HG03354 (cell line): ENCODE results near the gene SHISAL1.
"Not testable (repeated sequence)": the region's sequence is repeated elsewhere in the genome, so short reads cannot be mapped to it uniquely, and the experiment has no call there.

Source experiments
- ATAC-seq: cut with Tn5 transposase; IDR thresholded peaks from one replicate; pipeline ENCODE4 v1.9.1; 2021; ENCODE audit warnings: mild to moderate bottlenecking; ENCODE audit not compliant: unreplicated experiment, poor library complexity, severe bottlenecking

Gene SHISAL1

DNA sequence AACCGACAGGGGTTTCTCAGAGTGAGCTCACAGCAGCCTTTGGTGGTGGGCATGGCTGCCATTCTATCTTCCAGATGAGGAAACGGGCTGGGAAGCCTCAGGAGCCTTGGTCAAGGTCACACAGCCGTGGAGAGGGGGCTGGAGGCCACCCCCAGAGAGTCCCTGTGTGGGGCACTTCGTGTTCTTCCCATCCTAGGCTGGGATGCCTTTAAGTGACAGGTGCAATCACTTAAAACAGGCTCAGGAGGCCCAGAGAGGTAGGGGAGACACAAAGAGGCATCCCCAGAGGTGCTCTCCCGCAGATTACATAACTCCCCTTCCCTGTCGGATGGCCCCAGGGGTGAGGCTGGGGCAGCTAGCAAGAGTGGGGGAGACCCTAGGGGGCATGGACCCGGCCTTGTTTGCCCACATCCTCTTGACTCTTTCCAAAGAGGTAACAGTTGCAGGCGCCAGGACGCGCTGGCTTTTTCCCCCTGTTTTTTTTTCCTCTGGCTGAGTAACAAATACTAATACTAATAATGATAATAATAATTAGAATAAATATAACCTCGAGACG, 17.5 kb upstream of the SHISAL1 start:
- no peak for ATAC-seq

GRCh38 chr22:44329179-44329796, 16.5 kb upstream of the SHISAL1 start:
- peak; percentile 67 for ATAC-seq

- ATAC-seq: no peak
These were observed 16.0 kb upstream of the SHISAL1 start for GRCh38 chr22:44328762-44329161.

- ATAC-seq: no peak
These were observed 15.6 kb upstream of the SHISAL1 start for GRCh38 chr22:44328326-44328725.

DNA sequence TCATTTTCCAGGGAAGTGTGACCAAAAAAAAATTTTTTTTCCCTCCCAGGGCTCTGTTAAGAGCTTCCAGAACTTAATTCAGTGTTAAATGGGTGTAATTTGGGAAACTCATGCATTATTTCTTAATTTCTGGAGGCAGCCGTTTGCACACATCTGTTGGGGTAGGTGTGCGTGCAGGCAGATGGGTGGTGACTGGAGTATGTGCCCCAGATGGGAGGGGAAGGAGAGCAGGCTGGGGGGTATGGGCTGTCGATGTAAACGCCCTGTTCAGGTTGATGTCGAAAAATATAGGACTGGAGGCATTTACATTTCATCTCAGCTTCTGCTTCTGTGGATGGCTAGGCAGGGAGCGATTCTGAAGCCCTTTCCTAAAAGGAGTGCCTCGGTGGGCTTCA, 13.7 kb upstream of the SHISAL1 start:
- ATAC-seq: no peak

GRCh38 chr22:44325718-44326490, 13.2 kb upstream of the SHISAL1 start:
- ATAC-seq: no peak

GRCh38 chr22:44323140-44323790, 10.5 kb upstream of the SHISAL1 start:
- not testable (repeated sequence) for ATAC-seq

DNA sequence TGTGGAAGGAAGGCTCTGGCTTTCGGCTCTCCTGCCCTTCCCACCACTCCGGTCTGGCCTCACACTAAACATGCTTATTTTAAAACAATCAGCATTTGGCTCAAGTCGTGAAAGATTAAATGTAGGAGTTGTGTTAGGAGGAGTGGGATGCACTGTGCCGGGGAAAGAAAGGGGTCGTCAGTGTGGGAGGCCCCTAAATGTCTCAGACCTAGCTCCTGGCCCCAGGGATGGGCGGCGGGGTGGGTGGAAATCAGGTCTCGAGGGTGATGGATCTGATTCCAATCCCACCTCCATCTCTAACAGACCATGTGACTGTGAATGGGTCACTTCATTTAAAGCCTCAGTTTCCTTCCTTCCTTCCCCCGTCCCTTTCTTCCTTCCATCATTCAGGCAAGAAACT, 6.9 kb upstream of the SHISAL1 start:
- no peak for ATAC-seq

GRCh38 chr22:44318751-44319150, 6.0 kb upstream of the SHISAL1 start:
- no peak for ATAC-seq

DNA sequence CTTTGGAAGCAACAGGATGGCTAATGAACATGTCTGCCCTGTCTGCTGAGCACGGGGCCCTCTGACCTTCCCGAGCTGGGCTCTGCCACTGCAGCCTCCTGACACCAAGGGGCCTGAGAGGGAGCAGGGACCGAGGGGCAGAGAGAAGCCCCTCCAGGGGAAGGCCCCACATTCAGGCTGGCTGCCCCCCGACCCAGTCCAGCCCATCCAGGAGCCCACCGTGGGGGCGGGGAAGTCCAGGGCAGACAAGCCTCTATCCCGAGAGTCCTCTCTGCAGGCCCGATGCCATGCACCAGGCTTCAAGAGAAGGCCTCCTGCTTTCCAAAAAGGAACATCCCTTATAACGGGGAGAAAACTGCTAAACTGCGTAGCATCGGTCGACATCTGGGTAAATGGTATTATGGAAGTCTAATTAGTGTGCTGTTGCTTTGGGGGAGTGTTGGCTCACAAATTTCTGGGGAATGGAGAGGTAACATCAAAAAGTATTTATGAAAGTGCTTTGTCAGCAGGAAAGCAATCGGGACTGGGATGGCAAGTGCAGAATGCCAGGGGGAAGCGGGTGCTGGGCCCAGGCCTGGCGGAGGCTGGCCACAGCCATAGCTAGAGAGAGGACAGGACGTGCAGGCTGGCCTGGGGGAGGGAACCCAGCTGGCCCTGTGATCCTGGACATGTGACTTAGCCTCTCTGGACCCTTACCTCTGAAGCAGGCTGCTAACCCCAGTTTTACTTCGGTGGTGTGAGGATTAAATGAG, 5.3 kb upstream of the SHISAL1 start:
- no peak for ATAC-seq

GRCh38 chr22:44317123-44317444, 4.3 kb upstream of the SHISAL1 start:
- ATAC-seq: no peak

- no peak for ATAC-seq
These were observed 3.8 kb upstream of the SHISAL1 start for GRCh38 chr22:44316393-44317122.

DNA sequence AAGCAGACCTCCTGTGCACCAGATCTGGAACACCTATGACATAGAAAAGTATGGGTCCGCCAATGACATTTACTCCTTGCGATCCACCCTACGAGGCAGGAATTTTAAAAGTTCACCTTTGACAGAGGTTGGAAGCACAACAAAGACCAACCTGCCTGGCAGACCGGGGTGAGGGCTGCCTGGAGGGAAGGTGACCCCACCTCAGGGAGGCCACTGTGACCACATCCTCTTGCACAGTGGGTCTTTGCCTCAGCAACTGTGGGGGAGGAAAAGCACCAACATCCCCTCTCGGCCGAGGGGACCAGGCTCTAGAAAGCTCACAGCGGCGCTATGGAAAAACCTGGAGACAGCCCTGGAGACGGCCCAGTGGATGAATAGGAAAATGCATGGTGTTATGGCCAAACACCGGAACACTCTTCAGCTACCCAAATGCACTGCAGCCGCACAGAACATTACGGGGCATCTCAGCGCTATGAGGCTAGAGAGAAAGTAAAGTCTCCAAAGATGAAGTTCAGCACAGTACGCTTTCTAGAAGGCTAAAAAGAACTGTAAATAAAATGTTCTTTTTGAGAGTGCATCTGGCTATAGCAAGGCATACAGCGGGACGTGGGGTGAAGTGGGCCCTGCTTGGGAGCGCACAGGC, 1.8 kb upstream of the SHISAL1 start:
- no peak for ATAC-seq

GRCh38 chr22:44313385-44314006, 745 bp upstream of the SHISAL1 start:
- no peak for ATAC-seq

GRCh38 chr22:44311855-44312170, 938 bp downstream of the SHISAL1 start:
- no peak for ATAC-seq

GRCh38 chr22:44311104-44311854, 1.5 kb downstream of the SHISAL1 start:
- no peak for ATAC-seq

- no peak for ATAC-seq
These were observed 3.1 kb downstream of the SHISAL1 start for GRCh38 chr22:44309647-44310046.

GRCh38 chr22:44309137-44309536, 3.6 kb downstream of the SHISAL1 start:
- no peak for ATAC-seq
